Glomerular endothelial cell (primary cell): ENCODE measurements around the gene GMDS. TPM values are rescaled to one million over a fixed set of nuclear protein-coding genes. Genes with fewer than 3 reads are reported as not detected.

Experiments used
- DNase-seq: peaks from one replicate; pipeline ENCODE4 v3.0.0-alpha.2; 2011; ENCODE audit warnings: low read depth, low spot score; ENCODE audit errors: extremely low read depth
- total RNA-seq: library from RNA; depleted of rRNA; stranded (reverse); fragments of >200 nt; gene quantifications from 2 replicates; pipeline ENCODE4 v1.2.3, GENCODE V29; 2015

GMDS gene
- total RNA-seq, 1 donor from 2014 or later = 26.3 TPM

DNA sequence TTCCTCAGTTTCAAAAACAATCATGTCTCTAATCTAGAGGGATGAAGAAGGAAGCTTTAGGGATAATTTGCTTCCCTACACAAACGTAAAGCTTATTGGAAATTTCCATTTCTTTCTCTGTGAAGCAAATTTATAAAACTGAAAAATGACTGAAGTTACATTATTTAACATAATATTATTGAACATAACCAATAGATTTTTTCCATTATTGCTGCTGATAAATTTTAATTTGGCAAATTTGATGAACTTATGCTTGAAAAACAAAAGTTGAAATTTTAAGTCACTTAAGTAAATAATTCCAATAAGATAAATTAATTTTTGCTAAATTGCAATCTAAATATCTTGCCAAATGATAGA is 140.9 kb downstream of the GMDS start:
- DNase-seq = no peak

GRCh38 chr6:2103765-2104523 is 141.5 kb downstream of the GMDS start:
- DNase-seq = no peak

- no peak for DNase-seq
Measured at GRCh38 chr6:2102966-2103365, 142.4 kb downstream of the GMDS start.

DNA sequence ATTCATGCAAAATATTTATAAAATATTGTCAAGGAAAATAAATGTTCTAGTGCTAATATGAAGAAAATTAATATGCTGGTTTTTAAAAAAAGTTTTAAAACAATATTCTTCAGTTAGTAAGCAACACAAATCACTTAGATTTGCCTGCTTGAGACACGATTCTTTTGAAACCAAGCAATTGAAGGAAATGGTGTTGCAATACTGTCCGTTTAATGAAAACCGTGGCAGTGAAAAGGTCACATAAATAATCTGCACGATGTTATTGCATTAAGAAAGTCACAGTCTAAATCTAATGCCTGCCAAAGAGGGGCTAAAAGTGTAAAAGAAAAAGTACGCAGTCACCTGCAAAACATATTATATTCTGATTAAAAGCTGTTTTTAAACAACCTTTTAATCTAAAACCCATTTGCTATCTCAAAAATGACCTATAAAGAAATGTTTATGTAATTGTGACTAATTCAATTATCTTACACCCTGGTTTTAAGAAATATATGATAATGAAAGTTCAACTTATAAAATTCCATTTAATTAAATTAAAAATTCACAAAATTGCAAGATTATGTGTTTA is 143.0 kb downstream of the GMDS start:
- no peak for DNase-seq

DNA sequence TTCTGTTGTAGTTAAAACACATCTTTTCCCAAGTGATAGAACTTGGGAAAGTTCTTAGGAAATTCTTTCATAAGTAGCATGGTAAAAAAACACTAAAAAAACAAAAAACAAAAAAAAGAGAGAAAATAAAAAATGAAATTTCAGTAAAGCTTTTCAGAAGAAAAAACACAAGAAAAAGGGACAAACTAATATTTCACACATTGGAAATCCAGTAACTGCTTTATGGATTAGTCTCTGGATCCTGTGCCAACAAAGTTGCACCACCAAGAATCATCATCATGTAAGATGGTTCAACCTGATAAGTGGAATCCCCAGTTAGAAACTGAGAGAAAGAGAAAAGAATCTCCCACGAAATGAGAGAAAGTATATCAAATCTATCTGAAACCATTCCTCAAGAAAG is 144.2 kb downstream of the GMDS start:
- DNase-seq = no peak

DNA sequence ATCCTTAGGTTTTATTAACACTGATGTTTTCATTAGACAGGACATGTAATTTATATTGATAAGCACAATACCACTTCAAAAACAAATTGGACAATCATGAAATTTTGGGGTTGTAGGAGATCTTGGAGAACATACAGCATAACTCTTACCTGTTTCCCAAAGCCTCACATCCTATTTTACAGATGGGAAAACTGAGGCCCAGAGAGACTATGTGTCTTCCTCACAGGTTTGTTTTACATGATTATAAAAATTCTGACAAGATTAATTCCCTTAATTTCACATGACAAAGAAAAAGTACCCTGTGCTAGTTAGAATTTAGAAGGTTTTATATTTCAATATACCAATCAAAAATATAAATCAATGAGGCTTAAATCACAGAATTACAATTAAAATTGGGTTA is 145.5 kb downstream of the GMDS start:
- DNase-seq = no peak

DNA sequence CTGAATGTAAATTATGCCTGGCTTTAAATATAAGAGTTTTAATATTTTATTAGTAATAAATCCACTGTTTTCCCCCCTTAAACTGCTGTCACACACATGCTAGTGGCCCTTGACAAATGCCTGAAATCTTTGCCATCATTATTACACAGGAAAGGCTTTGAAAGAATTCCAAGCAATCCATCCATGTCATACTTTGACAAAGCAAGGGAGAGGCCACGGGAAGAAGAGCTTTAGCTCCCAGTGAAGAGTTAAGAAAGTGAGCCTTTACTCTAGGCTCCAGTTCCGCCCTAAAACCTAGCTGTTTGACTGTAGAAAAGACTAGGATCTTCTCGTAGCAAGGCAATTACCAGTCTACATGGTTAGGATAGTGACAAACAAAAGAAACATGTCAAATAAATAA is 147.9 kb downstream of the GMDS start:
- DNase-seq = no peak

DNA sequence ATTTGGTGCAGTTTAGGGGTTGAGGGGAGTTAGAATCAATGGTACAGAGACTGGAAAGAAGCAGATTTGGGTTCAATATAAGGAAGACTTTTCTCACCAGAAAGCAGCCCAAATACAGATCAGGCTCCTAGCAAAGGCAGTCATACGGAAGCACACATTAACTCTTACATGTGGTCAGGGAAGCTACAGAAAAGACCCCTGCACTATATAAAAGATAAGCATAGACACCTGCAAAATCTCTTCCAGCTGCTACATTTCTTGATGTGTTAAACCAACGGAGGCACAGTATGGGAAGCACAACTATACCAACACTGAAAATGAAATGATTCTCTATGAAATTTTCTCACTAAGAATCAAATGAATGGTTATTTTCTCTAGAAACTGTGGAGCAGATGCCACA is 150.8 kb downstream of the GMDS start:
- no peak for DNase-seq

- no peak for DNase-seq
Measured at GRCh38 chr6:2086326-2086965, 159.0 kb downstream of the GMDS start.

DNA sequence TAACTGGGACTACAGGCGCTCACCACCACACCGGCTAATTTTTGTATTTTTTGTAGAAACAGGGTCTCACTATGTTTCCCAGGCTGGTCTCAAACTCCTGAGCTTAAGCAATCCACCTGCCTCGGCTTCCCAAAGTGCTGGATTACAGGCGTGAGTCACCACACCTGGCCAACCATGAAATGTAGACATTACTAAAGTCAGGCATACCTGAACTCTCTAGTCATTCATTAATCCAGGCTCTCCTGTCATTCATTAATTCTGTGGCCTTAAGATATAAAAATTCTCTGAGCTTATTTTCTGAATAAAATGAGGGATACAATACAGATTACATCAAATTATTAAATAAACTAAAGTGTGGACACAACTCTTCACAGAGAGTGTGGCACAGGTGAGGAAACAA is 159.7 kb downstream of the GMDS start:
- no peak for DNase-seq

DNA sequence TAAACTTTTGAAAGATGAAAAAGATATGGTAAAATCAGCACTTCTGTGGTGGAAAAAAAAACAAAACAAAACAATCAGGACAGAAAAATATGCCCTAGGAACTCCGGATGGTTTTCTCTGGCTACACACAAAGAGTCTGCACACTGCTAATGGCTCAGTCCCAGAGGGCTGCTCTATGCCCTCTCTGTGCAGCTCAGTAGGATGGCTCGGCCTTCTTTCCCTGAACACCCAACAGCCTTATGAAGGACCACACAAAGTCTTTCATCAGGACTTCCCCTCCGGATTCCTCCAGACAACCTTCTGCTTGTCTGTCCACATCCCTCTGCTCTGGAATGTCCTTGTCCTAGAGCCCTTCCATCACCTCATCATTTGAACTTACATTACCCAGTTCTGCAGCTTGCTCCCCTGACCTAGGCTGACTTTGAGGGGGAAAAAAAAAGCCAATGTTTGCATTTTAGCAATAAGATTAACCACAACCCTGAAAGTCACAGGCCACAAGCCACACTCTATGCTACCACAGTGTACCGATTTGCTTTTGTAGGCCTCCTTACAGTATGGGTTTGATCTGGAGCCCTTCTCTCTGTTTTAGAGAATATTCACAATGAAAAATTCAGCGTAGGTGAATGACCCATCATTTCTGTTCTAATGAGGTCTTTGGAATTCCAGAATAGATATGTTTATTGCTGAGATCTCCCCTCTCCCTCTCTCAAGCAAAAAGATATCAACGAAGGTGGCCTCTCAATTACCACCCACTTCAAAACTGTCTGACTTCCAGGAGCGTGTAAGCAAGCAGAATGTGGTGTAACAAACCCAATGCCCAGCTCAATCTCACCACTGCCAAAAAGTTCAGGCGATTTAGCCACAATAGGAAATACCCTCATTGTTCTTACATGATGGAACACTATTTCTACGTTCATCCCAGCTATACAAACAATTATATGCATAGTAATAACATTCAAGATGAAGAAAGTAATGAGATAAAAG is 164.0 kb downstream of the GMDS start:
- DNase-seq = no peak

GRCh38 chr6:2078888-2079287 is 166.5 kb downstream of the GMDS start:
- DNase-seq = no peak

DNA sequence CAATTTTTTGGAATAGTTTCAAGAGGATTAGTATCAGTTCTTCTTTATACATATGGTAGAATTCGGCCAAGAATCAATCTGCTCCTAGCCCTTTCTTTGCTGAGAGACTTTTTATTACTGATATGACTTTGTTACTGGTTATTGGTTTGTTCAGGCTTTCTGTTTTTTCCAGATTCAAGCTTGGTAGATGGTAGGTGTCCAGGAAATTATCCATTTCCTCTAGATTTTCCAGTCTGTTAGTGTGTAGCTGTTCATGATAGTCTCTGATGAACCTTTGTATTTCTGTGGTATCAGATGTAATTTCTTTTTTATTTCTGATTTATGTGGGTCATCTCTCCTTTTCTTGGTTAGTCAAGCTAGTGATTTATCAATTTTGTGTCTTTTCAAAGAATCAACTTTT is 167.6 kb downstream of the GMDS start:
- DNase-seq = no peak

DNA sequence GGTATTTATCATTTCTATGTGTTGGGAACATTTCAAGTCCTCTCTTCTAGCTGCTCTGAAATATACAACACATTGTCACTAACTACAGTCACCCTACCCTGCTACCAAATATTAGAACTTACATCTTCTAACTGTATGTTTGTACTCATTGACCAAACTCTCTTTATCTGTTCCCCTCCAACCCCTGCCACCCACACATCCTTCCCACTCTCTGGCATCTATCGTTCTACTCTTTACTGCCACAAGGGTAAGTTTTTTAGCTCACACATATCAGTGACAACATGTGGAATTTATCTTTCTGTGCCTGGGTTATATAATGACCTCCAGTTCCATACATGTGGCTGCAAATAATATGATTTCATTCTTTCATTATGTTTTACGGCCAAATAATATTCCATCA is 171.9 kb downstream of the GMDS start:
- no peak for DNase-seq

- DNase-seq = no peak
Measured at GRCh38 chr6:2072453-2072852, 173.0 kb downstream of the GMDS start.

DNA sequence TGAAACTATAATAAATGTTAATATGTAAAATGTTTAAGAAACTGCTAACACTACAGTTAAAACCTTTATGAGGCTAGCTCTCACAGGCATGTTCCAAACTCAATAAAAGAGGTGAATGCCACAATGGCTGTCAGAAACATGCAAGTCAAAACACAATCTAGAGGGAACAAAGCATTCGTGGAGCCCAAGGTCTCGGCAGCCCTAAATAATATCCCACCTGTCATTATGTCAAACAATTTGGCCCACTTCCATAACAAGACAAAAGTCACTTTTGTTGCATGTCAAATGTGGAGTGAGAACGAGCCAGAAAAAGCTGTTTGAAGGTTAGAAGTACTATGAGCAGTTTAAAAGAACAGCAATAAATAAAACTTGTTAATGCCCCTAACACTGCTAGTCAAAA is 181.9 kb downstream of the GMDS start:
- DNase-seq = no peak

GRCh38 chr6:2061880-2062279 is 183.5 kb downstream of the GMDS start:
- DNase-seq = no peak

DNA sequence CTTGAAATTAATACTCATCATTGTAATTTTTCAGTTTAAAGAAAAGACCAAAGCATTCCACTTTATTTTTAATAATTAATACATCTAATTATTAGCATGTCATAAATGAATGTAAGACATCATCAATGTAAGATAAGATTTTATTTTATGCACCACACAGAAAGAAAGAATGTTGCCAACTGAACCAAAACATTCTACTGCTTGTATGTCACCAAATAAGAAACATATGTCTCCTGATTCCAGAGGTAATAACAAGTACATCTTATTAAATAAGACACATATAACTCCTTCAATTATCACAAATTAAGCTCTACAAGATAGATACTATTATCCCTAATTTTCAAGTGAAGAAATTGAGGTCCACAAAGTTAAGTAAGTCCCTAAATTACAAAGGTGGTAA is 189.5 kb downstream of the GMDS start:
- DNase-seq = no peak

DNA sequence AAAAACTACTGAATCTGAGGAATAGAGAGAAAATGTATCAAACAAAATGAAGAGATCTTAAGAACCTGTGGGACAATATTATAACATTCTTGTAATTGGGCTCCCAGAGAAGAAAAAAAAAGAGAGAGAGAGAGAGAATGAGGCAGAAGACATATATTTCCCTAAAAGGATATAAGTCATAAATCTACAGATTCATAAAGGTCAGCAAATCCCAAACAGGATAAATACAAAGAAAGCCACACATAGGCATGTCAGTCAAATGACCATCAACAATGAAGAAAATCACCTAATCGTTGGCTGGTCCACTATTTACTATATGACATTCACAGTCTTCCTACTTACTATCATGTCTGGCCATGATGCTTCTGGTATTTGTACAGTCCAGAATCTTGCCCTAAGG is 190.3 kb downstream of the GMDS start:
- DNase-seq = no peak

GRCh38 chr6:2054516-2055067 is 190.8 kb downstream of the GMDS start:
- DNase-seq = no peak

DNA sequence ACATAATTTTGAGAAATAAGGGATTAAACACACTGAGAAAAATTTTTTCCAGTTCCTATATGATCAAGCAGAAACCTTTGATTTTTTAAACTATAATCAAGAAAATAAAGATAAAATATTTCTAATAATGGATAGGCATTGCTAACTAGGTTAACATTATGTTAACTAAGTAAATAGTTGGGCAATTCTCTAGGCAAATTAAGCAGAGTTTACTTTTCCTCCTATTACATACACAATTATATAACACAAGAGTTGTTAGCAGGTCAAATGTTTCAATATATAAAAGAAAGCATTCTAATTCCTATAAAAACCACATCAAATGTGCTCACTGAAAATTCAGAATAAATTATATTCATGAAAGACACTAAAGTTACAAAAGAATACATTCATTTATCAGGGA is 191.7 kb downstream of the GMDS start:
- no peak for DNase-seq
